Neural cell (in vitro differentiated cells): ENCODE measurements around the gene ABHD8. TPM values are rescaled to one million over a fixed set of nuclear protein-coding genes. Genes with fewer than 3 reads are reported as not detected.

ENCODE experiments used
- H2AFZ ChIP-seq: fragments of 200-600, 300-800 bp; sonication (generic), shearing (Covaris generic); 2 replicates; pipeline ENCODE4 v1.6.0; 2014; ENCODE audit warnings: low read depth, mild to moderate bottlenecking, antibody characterized with exemption, low read length, moderate library complexity
- H3F3A ChIP-seq: fragments of 200-600 bp; shearing (Covaris generic); 2 replicates; pipeline ENCODE4 v1.6.1; 2016; ENCODE audit warnings: mild to moderate bottlenecking, moderate library complexity, mixed read lengths, antibody characterized with exemption, low read length; ENCODE audit not compliant: insufficient read depth, poor library complexity, severe bottlenecking
- H3K27ac ChIP-seq: fragments of 200-600, 300-800 bp; sonication (generic), shearing (Covaris generic); 2 replicates; pipeline ENCODE4 v1.5.1; 2014; ENCODE audit warnings: mild to moderate bottlenecking, low read length, moderate library complexity
- H3K27me3 ChIP-seq: fragments of 300-800, 200-600 bp; sonication (generic), shearing (Covaris generic); 2 replicates; pipeline ENCODE4 v1.6.0; 2014; ENCODE audit warnings: mild to moderate bottlenecking, low read depth, low read length, moderate library complexity; ENCODE audit not compliant: insufficient read depth
- H3K36me3 ChIP-seq: fragments of 300-800, 200-600 bp; sonication (generic), shearing (Covaris generic); 2 replicates; pipeline ENCODE4 v1.5.1; 2014; ENCODE audit warnings: mild to moderate bottlenecking, antibody characterized with exemption, low read length, moderate library complexity; ENCODE audit not compliant: insufficient read depth
- H3K4me2 ChIP-seq: fragments of 300-800, 200-600 bp; sonication (generic), shearing (Covaris generic); 2 replicates; pipeline ENCODE4 v1.6.0; 2014; ENCODE audit warnings: mild to moderate bottlenecking, low read length
- H3K4me3 ChIP-seq: fragments of 300-800, 200-600 bp; sonication (generic), shearing (Covaris generic); 2 replicates; pipeline ENCODE4 v1.5.1; 2014; ENCODE audit warnings: mild to moderate bottlenecking, low read length, moderate library complexity
- H3K79me2 ChIP-seq: fragments of 200-600 bp; shearing (Covaris generic); replicated peaks from 2 replicates; pipeline ENCODE4 v1.6.0; 2014; ENCODE audit warnings: mild to moderate bottlenecking, low read length, moderate library complexity; ENCODE audit not compliant: insufficient read depth
- H3K9ac ChIP-seq: fragments of 300-800, 200-600 bp; sonication (generic), shearing (Covaris generic); 2 replicates; pipeline ENCODE4 v1.6.1; 2016; ENCODE audit warnings: mild to moderate bottlenecking, low read length, mixed read lengths
- H3K9me2 ChIP-seq: fragments of 200-600 bp; shearing (Covaris generic); 2 replicates; pipeline ENCODE4 v1.6.1; 2016; ENCODE audit warnings: mild to moderate bottlenecking, low read length, mixed read lengths; ENCODE audit not compliant: insufficient read depth
- H3K9me3 ChIP-seq: fragments of 200-600, 300-800 bp; sonication (generic), shearing (Covaris generic); 2 replicates; pipeline ENCODE4 v1.6.1; 2016; ENCODE audit warnings: mild to moderate bottlenecking, mixed run types, low read length, moderate library complexity, mixed read lengths
- H4K20me1 ChIP-seq: fragments of 200-600 bp; shearing (Covaris generic); 2 replicates; pipeline ENCODE4 v1.6.1; 2016; ENCODE audit warnings: mild to moderate bottlenecking, mixed run types; ENCODE audit not compliant: insufficient read depth
- CTCF ChIP-seq: fragments of 450-650 bp; IDR thresholded peaks from 2 replicates; pipeline ENCODE4 v1.5.1; 2014; ENCODE audit warnings: antibody characterized with exemption, mild to moderate bottlenecking, moderate library complexity; ENCODE audit not compliant: poor library complexity, severe bottlenecking
- EP300 ChIP-seq: fragments of 450-650 bp; conservative IDR thresholded peaks from 2 replicates; pipeline ENCODE4 v1.6.1; 2014; ENCODE audit warnings: antibody characterized with exemption, mild to moderate bottlenecking, moderate library complexity; ENCODE audit not compliant: poor library complexity, severe bottlenecking
- EZH2 ChIP-seq: fragments of 200-600, 300-800 bp; shearing (Covaris generic), sonication (generic); IDR thresholded peaks from 2 replicates; pipeline ENCODE4 v1.6.1; 2014; ENCODE audit warnings: antibody characterized with exemption, low read length, borderline replicate concordance, mild to moderate bottlenecking; ENCODE audit not compliant: insufficient read depth, poor library complexity, severe bottlenecking
- MXI1 ChIP-seq: fragments of 450-650 bp; conservative IDR thresholded peaks from 2 replicates; pipeline ENCODE4 v1.6.1; 2014; ENCODE audit warnings: antibody characterized with exemption, mild to moderate bottlenecking; ENCODE audit not compliant: poor library complexity, severe bottlenecking
- POLR2AphosphoS5 ChIP-seq: IDR thresholded peaks from 2 replicates; pipeline ENCODE4 v1.6.1; 2012
- RAD21 ChIP-seq: fragments of 450-650 bp; conservative IDR thresholded peaks from 2 replicates; pipeline ENCODE4 v1.6.1; 2014; ENCODE audit warnings: antibody characterized with exemption, mild to moderate bottlenecking, moderate library complexity
- REST ChIP-seq: IDR thresholded peaks from 2 replicates; pipeline ENCODE4 v1.6.1; 2012; ENCODE audit warnings: borderline replicate concordance
- SMC3 ChIP-seq: fragments of 450-650 bp; conservative IDR thresholded peaks from 2 replicates; pipeline ENCODE4 v1.6.1; 2014; ENCODE audit warnings: antibody characterized with exemption, mild to moderate bottlenecking, moderate library complexity; ENCODE audit not compliant: poor library complexity
- TAF1 ChIP-seq: IDR thresholded peaks from 2 replicates; pipeline ENCODE4 v1.6.1; 2012; ENCODE audit warnings: low read depth
- polyA plus RNA-seq: library from polyadenylated mRNA; depleted of rRNA; stranded (reverse); fragments of >200 nt; gene quantifications from 2 replicates; pipeline ENCODE4 v1.2.3, GENCODE V29; 2014

ABHD8 gene
- polyA plus RNA-seq, 1 donor from 2014 or later, result 28.1 TPM

GRCh38 chr19:17294051-17294891 is 9.0 kb downstream of the ABHD8 start:
- Histone ChIP-seq H3K9ac (no peak overlapping the region), H3K27ac (no peak overlapping the region), H4K20me1 (no peaks in the 10 kb centered on the region), H3F3A (no peaks in the 10 kb centered on the region), H3K79me2 (no peaks in the 10 kb centered on the region), H3K9me2 (no peaks in the 10 kb centered on the region), H2AFZ (no peak overlapping the region), H3K27me3 (no peaks in the 10 kb centered on the region), H3K4me3 (no peak overlapping the region), H3K36me3 (peaks cover 6% of the 10 kb centered on the region), H3K4me2 (no peak overlapping the region), H3K9me3 (peaks cover 5% of the 10 kb centered on the region)
- TF ChIP-seq POLR2AphosphoS5 (no peak), MXI1 (no peak), TAF1 (no peak), REST (no peak), SMC3 (no peak), EP300 (no peak), CTCF (no peak), EZH2 (no peak), RAD21 (no peak)

- peaks cover 6% of the 10 kb centered on the region for H3K36me3 ChIP-seq
- peaks cover 5% of the 10 kb centered on the region for H3K9me3 ChIP-seq
Measured at GRCh38 chr19:17293605-17294004, 9.6 kb downstream of the ABHD8 start.

More at GRCh38 chr19:17293605-17294004, 9.6 kb downstream of the ABHD8 start:
- Histone ChIP-seq H3K4me2 (no peak overlapping the region), H3K9me2 (no peaks in the 10 kb centered on the region), H3K9ac (no peak overlapping the region), H3K27me3 (no peaks in the 10 kb centered on the region), H3K4me3 (no peak overlapping the region), H3F3A (no peaks in the 10 kb centered on the region), H3K79me2 (no peaks in the 10 kb centered on the region), H2AFZ (no peak overlapping the region), H3K27ac (no peak overlapping the region), H4K20me1 (no peaks in the 10 kb centered on the region)
- TF ChIP-seq TAF1, result no peak
- no peak for TF ChIP-seq EZH2
- no peak for TF ChIP-seq EP300
- no peak for TF ChIP-seq REST
- TF ChIP-seq MXI1, result no peak
- TF ChIP-seq SMC3, result no peak
- no peak for TF ChIP-seq RAD21
- TF ChIP-seq CTCF, result no peak
- TF ChIP-seq POLR2AphosphoS5, result no peak
